GM23338 (cell line): ENCODE measurements around the gene SPDYA. TPM values are rescaled to one million over a fixed set of nuclear protein-coding genes. Genes with fewer than 3 reads are reported as not detected.

Experiments
- ATAC-seq: fragments of 200-7000 bp; cut with Tn5 transposase; 3 replicates; pipeline ENCODE4 v1.9.1; 2020
- DNase-seq: peaks from one replicate; pipeline ENCODE4 v3.0.0-alpha.2; 2015; ENCODE audit warnings: low spot score
- H2AFZ ChIP-seq: fragments of 200-600 bp; sonication (generic); 2 replicates; pipeline ENCODE4 v1.8.0; 2016; ENCODE audit warnings: antibody characterized with exemption, mild to moderate bottlenecking, moderate library complexity
- H3F3A ChIP-seq: fragments of 200-600 bp; sonication (generic); replicated peaks from 2 replicates; pipeline ENCODE4 v1.8.0; 2017; ENCODE audit warnings: antibody characterized with exemption, mixed run types, low read depth
- H3K27ac ChIP-seq: fragments of 200-600 bp; sonication (generic); 2 replicates; pipeline ENCODE4 v1.6.1; 2016; ENCODE audit warnings: low read depth
- H3K27me3 ChIP-seq: fragments of 200-600 bp; sonication (generic); 2 replicates; pipeline ENCODE4 v1.8.0; 2016; ENCODE audit warnings: mild to moderate bottlenecking, mixed run types, moderate library complexity; ENCODE audit not compliant: insufficient read depth
- H3K36me3 ChIP-seq: fragments of 200-600 bp; sonication (generic); 2 replicates; pipeline ENCODE4 v1.8.0; 2016; ENCODE audit warnings: mild to moderate bottlenecking; ENCODE audit not compliant: insufficient read depth
- H3K4me1 ChIP-seq: fragments of 200-600 bp; sonication (generic); 2 replicates; pipeline ENCODE4 v1.8.0; 2016; ENCODE audit warnings: mild to moderate bottlenecking, moderate library complexity; ENCODE audit not compliant: insufficient read depth
- H3K4me2 ChIP-seq: fragments of 200-600 bp; sonication (generic); 2 replicates; pipeline ENCODE4 v1.7.1; 2017; ENCODE audit warnings: mixed run types
- H3K4me3 ChIP-seq: fragments of 200-600 bp; sonication (generic); 2 replicates; pipeline ENCODE4 v1.6.1; 2016; ENCODE audit warnings: mixed run types
- H3K79me2 ChIP-seq: fragments of 200-600 bp; sonication (generic); replicated peaks from 2 replicates; pipeline ENCODE4 v1.8.0; 2017; ENCODE audit warnings: mild to moderate bottlenecking; ENCODE audit not compliant: insufficient read depth
- H3K9me2 ChIP-seq: fragments of 200-600 bp; sonication (generic); 2 replicates; pipeline ENCODE4 v1.8.0; 2017; ENCODE audit not compliant: insufficient read depth
- H4K20me1 ChIP-seq: fragments of 200-600 bp; sonication (generic); replicated peaks from 2 replicates; pipeline ENCODE4 v1.8.0; 2017; ENCODE audit warnings: mild to moderate bottlenecking; ENCODE audit not compliant: insufficient read depth
- H3K27ac Mint-ChIP-seq: 2 replicates; pipeline ENCODE4 v1.8.0; 2020; ENCODE audit warnings: inconsistent platforms, mild to moderate bottlenecking, moderate library complexity, mixed read lengths
- H3K27me3 Mint-ChIP-seq: 3 replicates; pipeline ENCODE4 v1.8.0; 2022; ENCODE audit warnings: low read depth, mild to moderate bottlenecking, moderate library complexity, mixed read lengths, inconsistent platforms; ENCODE audit not compliant: insufficient read depth, poor library complexity
- H3K36me3 Mint-ChIP-seq: 3 replicates; pipeline ENCODE4 v1.8.0; 2021; ENCODE audit warnings: low read depth, mild to moderate bottlenecking, inconsistent platforms, moderate library complexity, mixed read lengths
- H3K4me1 Mint-ChIP-seq: 3 replicates; pipeline ENCODE4 v1.8.0; 2020; ENCODE audit warnings: mild to moderate bottlenecking, inconsistent platforms, mixed read lengths
- H3K4me3 Mint-ChIP-seq: 3 replicates; pipeline ENCODE4 v1.8.0; 2021; ENCODE audit warnings: moderate library complexity, mild to moderate bottlenecking, inconsistent platforms, mixed read lengths
- H3K9me3 Mint-ChIP-seq: 3 replicates; pipeline ENCODE4 v1.8.0; 2020; ENCODE audit warnings: moderate library complexity, mild to moderate bottlenecking, inconsistent platforms, mixed read lengths
- CTCF ChIP-seq, 2 experiments: fragments of 200-600 bp in 1 of 2; sonication (generic) in 1 of 2; conservative IDR thresholded peaks; 2 replicates each; pipeline versions ENCODE4 v1.5.1 to v1.6.1; 2016 to 2017; ENCODE audit warnings: antibody characterized with exemption in 2 of 2, low read depth in 2 of 2, mild to moderate bottlenecking in 2 of 2, moderate library complexity in 1 of 2
- EZH2phosphoT487 ChIP-seq: fragments of 200-600 bp; sonication (generic); IDR thresholded peaks from one replicate; pipeline ENCODE4 v1.8.1; 2018; ENCODE audit warnings: antibody characterized with exemption; ENCODE audit not compliant: unreplicated experiment
- NANOG ChIP-seq: IDR thresholded peaks from 2 replicates; pipeline ENCODE4 v1.6.1; 2016; ENCODE audit warnings: antibody characterized with exemption, borderline replicate concordance
- POLR2AphosphoS5 ChIP-seq: IDR thresholded peaks from 2 replicates; pipeline ENCODE4 v1.6.1; 2016; ENCODE audit warnings: antibody characterized with exemption, low read depth
- REST ChIP-seq: IDR thresholded peaks from one replicate; pipeline ENCODE4 v1.6.1; 2018; ENCODE audit warnings: antibody characterized with exemption; ENCODE audit not compliant: unreplicated experiment
- STAT1 ChIP-seq: IDR thresholded peaks from one replicate; pipeline ENCODE4 v1.6.1; 2016; ENCODE audit warnings: antibody characterized with exemption; ENCODE audit not compliant: unreplicated experiment
- ZNF114 ChIP-seq: fragments of 250-450 bp; sonication (Bioruptor Pico); IDR thresholded peaks from 2 replicates; pipeline ENCODE4 v1.5.0; 2020; ENCODE audit warnings: mild to moderate bottlenecking, moderate library complexity
- ZNF331 ChIP-seq: fragments of 250-450 bp; sonication (Bioruptor Pico); IDR thresholded peaks from 2 replicates; pipeline ENCODE4 v1.5.0; 2020; ENCODE audit warnings: low read depth, mild to moderate bottlenecking, moderate library complexity
- polyA plus RNA-seq: library from polyadenylated mRNA; unstranded; fragments of >200 nt; fragmentation: Nextera tagmentation; extraction: Ambion mirVana; gene quantifications from 2 replicates; pipeline ENCODE4 v1.2.1, GENCODE V29; 2016
- total RNA-seq: library from RNA; depleted of rRNA; stranded (reverse); fragments of >200 nt; shearing (Covaris generic); gene quantifications from 2 replicates; pipeline ENCODE4 v1.2.3, GENCODE V29; 2014
- TF ChIP-seq, protein P1 (sequence below): fragments of 250-450 bp; sonication (Bioruptor Pico); IDR thresholded peaks from 2 replicates; pipeline ENCODE4 v1.5.0; 2020; ENCODE audit warnings: mild to moderate bottlenecking, moderate library complexity
- TF ChIP-seq, protein P2 (sequence below): IDR thresholded peaks from 2 replicates; pipeline ENCODE4 v1.6.1; 2016; ENCODE audit warnings: antibody characterized with exemption

Gene SPDYA
- total and polyA plus RNA-seq, 2 experiments from 2014 or later = 0.42 to 4.0 TPM

DNA sequence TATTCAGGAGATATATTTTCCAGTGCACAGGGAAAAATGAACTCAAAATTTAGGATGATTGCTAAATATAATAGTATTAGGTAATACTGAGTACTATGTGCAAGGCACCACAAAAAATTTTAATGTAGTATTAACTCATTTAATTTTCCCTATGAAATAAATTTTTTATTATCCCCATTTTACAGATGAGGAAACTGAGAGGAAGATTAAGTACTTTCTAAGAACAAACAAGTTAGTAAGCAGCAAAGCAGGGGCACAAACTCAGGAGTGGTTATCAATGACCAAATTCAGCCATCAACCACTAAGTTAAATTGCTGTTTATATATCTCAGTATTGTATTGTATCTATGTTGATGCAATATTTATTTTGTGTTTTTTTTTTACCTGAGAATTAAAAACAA lies 14.2 kb downstream of the SPDYA start:
- no peak for ATAC-seq
- Mint-ChIP-seq H3K27me3 (peaks cover 9% of the 10 kb centered on the region), H3K4me3 (no peak overlapping the region), H3K36me3 (no peaks in the 10 kb centered on the region), H3K27ac (no peak overlapping the region), H3K4me1 (no peaks in the 10 kb centered on the region), H3K9me3 (no peaks in the 10 kb centered on the region)
- Histone ChIP-seq H2AFZ (no peak overlapping the region), H3K9me2 (no peaks in the 10 kb centered on the region), H4K20me1 (no peaks in the 10 kb centered on the region), H3K4me3 (no peak overlapping the region), H3K79me2 (no peaks in the 10 kb centered on the region), H3K4me2 (no peak overlapping the region), H3K27ac (no peak overlapping the region), H3F3A (no peaks in the 10 kb centered on the region), H3K4me1 (no peaks in the 10 kb centered on the region), H3K27me3 (no peaks in the 10 kb centered on the region), H3K36me3 (no peaks in the 10 kb centered on the region)
- no peak for DNase-seq
- TF ChIP-seq STAT1 = no peak
- TF ChIP-seq CTCF (conservative IDR thresholded peaks at IDR 0.05; ENCODE audit: low read depth in 2 of 2) = no peak
- no peak for TF ChIP-seq ZNF331 (CRISPR knock-in tag)
- no peak for TF ChIP-seq REST

- Histone ChIP-seq H3K79me2 (no peaks in the 10 kb centered on the region), H3F3A (no peaks in the 10 kb centered on the region), H3K36me3 (no peaks in the 10 kb centered on the region), H3K4me3 (no peak overlapping the region), H3K4me1 (no peaks in the 10 kb centered on the region), H3K4me2 (no peak overlapping the region), H3K9me2 (no peaks in the 10 kb centered on the region), H4K20me1 (no peaks in the 10 kb centered on the region), H3K27me3 (no peaks in the 10 kb centered on the region), H2AFZ (no peak overlapping the region), H3K27ac (no peak overlapping the region)
- ATAC-seq (no peak), DNase-seq (no peak)
- H3K9me3 Mint-ChIP-seq = no peaks in the 10 kb centered on the region
- H3K4me3 Mint-ChIP-seq = no peak overlapping the region
- no peaks in the 10 kb centered on the region for H3K4me1 Mint-ChIP-seq
- H3K27ac Mint-ChIP-seq = no peak overlapping the region
- H3K36me3 Mint-ChIP-seq = no peaks in the 10 kb centered on the region
- H3K27me3 Mint-ChIP-seq = peaks cover 6% of the 10 kb centered on the region
- TF ChIP-seq ZNF114 = no peak
- TF ChIP-seq, protein P1, sequence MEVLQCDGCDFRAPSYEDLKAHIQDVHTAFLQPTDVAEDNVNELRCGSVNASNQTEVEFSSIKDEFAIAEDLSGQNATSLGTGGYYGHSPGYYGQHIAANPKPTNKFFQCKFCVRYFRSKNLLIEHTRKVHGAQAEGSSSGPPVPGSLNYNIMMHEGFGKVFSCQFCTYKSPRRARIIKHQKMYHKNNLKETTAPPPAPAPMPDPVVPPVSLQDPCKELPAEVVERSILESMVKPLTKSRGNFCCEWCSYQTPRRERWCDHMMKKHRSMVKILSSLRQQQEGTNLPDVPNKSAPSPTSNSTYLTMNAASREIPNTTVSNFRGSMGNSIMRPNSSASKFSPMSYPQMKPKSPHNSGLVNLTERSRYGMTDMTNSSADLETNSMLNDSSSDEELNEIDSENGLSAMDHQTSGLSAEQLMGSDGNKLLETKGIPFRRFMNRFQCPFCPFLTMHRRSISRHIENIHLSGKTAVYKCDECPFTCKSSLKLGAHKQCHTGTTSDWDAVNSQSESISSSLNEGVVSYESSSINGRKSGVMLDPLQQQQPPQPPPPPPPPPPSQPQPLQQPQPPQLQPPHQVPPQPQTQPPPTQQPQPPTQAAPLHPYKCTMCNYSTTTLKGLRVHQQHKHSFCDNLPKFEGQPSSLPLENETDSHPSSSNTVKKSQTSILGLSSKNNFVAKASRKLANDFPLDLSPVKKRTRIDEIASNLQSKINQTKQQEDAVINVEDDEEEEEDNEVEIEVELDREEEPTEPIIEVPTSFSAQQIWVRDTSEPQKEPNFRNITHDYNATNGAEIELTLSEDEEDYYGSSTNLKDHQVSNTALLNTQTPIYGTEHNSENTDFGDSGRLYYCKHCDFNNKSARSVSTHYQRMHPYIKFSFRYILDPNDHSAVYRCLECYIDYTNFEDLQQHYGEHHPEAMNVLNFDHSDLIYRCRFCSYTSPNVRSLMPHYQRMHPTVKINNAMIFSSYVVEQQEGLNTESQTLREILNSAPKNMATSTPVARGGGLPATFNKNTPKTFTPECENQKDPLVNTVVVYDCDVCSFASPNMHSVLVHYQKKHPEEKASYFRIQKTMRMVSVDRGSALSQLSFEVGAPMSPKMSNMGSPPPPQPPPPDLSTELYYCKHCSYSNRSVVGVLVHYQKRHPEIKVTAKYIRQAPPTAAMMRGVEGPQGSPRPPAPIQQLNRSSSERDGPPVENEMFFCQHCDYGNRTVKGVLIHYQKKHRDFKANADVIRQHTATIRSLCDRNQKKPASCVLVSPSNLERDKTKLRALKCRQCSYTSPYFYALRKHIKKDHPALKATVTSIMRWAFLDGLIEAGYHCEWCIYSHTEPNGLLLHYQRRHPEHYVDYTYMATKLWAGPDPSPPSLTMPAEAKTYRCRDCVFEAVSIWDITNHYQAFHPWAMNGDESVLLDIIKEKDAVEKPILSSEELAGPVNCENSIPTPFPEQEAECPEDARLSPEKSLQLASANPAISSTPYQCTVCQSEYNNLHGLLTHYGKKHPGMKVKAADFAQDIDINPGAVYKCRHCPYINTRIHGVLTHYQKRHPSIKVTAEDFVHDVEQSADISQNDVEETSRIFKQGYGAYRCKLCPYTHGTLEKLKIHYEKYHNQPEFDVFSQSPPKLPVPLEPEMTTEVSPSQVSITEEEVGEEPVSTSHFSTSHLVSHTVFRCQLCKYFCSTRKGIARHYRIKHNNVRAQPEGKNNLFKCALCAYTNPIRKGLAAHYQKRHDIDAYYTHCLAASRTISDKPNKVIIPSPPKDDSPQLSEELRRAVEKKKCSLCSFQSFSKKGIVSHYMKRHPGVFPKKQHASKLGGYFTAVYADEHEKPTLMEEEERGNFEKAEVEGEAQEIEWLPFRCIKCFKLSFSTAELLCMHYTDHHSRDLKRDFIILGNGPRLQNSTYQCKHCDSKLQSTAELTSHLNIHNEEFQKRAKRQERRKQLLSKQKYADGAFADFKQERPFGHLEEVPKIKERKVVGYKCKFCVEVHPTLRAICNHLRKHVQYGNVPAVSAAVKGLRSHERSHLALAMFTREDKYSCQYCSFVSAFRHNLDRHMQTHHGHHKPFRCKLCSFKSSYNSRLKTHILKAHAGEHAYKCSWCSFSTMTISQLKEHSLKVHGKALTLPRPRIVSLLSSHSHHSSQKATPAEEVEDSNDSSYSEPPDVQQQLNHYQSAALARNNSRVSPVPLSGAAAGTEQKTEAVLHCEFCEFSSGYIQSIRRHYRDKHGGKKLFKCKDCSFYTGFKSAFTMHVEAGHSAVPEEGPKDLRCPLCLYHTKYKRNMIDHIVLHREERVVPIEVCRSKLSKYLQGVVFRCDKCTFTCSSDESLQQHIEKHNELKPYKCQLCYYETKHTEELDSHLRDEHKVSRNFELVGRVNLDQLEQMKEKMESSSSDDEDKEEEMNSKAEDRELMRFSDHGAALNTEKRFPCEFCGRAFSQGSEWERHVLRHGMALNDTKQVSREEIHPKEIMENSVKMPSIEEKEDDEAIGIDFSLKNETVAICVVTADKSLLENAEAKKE (CRISPR knock-in tag) = no peak
- TF ChIP-seq, protein P2, sequence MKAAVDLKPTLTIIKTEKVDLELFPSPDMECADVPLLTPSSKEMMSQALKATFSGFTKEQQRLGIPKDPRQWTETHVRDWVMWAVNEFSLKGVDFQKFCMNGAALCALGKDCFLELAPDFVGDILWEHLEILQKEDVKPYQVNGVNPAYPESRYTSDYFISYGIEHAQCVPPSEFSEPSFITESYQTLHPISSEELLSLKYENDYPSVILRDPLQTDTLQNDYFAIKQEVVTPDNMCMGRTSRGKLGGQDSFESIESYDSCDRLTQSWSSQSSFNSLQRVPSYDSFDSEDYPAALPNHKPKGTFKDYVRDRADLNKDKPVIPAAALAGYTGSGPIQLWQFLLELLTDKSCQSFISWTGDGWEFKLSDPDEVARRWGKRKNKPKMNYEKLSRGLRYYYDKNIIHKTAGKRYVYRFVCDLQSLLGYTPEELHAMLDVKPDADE = no peak
- TF ChIP-seq POLR2AphosphoS5 = no peak
- no peak for TF ChIP-seq EZH2phosphoT487
- TF ChIP-seq ZNF331 (CRISPR knock-in tag) = no peak
- no peak for TF ChIP-seq NANOG
These were observed 17.7 kb downstream of the SPDYA start for GRCh38 chr2:28828382-28828781.
